H1 (cell line): ENCODE data around the gene FIP1L1. TPM values are rescaled to one million over a fixed set of nuclear protein-coding genes. Genes with fewer than 3 reads are reported as not detected.

ENCODE experiments used
- ATF3 ChIP-seq: IDR thresholded peaks from 2 replicates; pipeline ENCODE4 v1.6.1; 2011; ENCODE audit warnings: low read depth, mild to moderate bottlenecking, low read length; ENCODE audit not compliant: insufficient read depth
- CHD7 ChIP-seq: fragments of 300-600 bp; sonication (generic); IDR thresholded peaks from 2 replicates; pipeline ENCODE4 v1.7.1; 2012; ENCODE audit warnings: low read length, moderate library complexity, mild to moderate bottlenecking, inconsistent platforms; ENCODE audit not compliant: insufficient replicate concordance
- RBBP5 ChIP-seq: IDR thresholded peaks from 2 replicates; pipeline ENCODE4 v1.7.1; 2012; ENCODE audit warnings: low read depth, mild to moderate bottlenecking, inconsistent platforms, low read length, moderate library complexity, borderline replicate concordance
- TBP ChIP-seq: IDR thresholded peaks from 2 replicates; pipeline ENCODE4 v1.6.1; 2011; ENCODE audit warnings: low read depth, low read length, improper control_type of control experiment
- ZNF274 ChIP-seq: IDR thresholded peaks from 2 replicates; pipeline ENCODE4 v1.7.0; 2012; ENCODE audit warnings: low read length, borderline replicate concordance; ENCODE audit errors: extremely low read depth
- polyA plus RNA-seq, 7 experiments: library from polyadenylated mRNA; depleted of rRNA in 3 of 7; stranded (reverse) in 5 of 7; unstranded in 2 of 7; fragments of >200 nt in 5 of 7; fragments of 200-250 nt in 2 of 7; gene quantifications; 1 replicate in 5 of 7; 2 replicates in 1 of 7; 4 replicates in 1 of 7; pipeline versions ENCODE4 v1.2.1 to v1.2.3, GENCODE V29; 2011 to 2013; ENCODE audit warnings: missing spikeins in 2 of 7, mixed read lengths in 2 of 7
- total RNA-seq: library from RNA; stranded (reverse); fragmentation: NEBNext Ultra II Directional; extraction: Animal tissue kit (Norgen Biotek cat#: 25700); gene quantifications from 2 replicates; pipeline ENCODE4 v1.2.1, GENCODE V29; 2021

FIP1L1 gene
- total and polyA plus RNA-seq, 2 of the 8 experiments (the other 6 are each of a cell fraction or from before 2014, with no cell fraction given), result 19.5 to 53.7 TPM

GRCh38 chr4:53477636-53478035, 100.2 kb downstream of the FIP1L1 start (continued):
- TF ChIP-seq CHD7, result no peak
- no peak for TF ChIP-seq ATF3
- TF ChIP-seq ZNF274, result no peak
- no peak for TF ChIP-seq RBBP5
- TF ChIP-seq TBP, result no peak
